Measurements from ENCODE around the gene MOB3B. TPM values are rescaled to one million over a fixed set of nuclear protein-coding genes. Genes with fewer than 3 reads are reported as not detected.
"Not testable (repeated sequence)": the region's sequence is repeated elsewhere in the genome, so short reads cannot be mapped to it uniquely, and the experiment has no call there.

Gene MOB3B
- total RNA-seq, 1 donor from 2014 or later = 1.1 TPM

DNA sequence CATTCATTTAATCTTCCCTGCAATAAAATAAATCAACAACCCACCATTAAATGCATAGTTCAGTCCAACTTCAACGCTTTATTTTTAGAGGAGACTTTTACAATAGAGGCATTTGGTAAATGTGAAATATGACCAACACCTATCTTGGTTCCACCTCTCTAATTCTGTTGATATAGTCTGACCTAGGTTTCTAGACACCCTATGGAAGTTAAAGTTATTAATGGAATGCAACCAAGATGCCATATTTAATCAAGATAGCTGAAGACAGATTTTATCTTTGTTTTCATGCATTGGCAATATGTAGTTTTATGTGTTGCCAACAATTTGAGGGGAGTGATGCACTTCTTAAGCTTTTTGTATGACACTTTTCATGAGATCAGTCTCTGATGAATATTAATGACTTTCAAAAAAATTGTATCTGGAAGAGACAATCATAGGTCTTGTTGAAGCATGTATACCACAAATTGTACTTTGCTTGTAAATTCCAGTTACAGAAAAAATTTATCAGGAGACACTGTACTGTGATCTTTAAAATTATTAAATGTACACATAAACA is 107.3 kb downstream of the MOB3B start:
- no peak for DNase-seq (ENCODE audit: low read depth)
- Histone ChIP-seq H3K27me3 (ENCODE audit: control insufficient read depth, insufficient read depth, low read length) (no peaks in the 10 kb centered on the region), H3K36me3 (ENCODE audit: control insufficient read depth, insufficient read depth, low read length) (no peaks in the 10 kb centered on the region), H3K4me3 (ENCODE audit: low read depth, low read length) (no peak overlapping the region)
- TF ChIP-seq CTCF (IDR thresholded peaks at IDR 0.05; ENCODE audit: insufficient read depth, low read length, severe bottlenecking) = no peak
- FAIRE-seq = no peak

DNA sequence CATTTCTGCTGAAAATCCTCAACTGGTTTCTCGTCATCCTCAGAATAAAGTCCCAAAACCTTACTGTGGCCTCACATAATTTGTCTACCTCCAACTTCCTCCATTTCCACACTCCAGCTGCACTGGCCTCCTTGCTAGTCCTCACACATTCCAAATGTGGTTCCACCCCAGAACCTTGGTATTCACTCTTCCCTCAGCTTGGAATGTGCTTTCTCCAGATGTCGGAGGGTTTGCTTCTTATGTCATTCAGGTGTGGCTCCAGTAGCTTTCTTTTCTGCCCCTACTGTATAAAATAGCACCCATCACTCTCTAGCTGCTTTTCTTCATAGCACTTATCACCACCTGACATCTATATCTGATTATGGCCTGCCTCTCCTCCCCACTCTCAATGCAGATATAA is 108.0 kb downstream of the MOB3B start:
- no peak for FAIRE-seq
- Histone ChIP-seq H3K36me3 (ENCODE audit: control insufficient read depth, insufficient read depth, low read length) (no peaks in the 10 kb centered on the region), H3K4me3 (ENCODE audit: low read depth, low read length) (no peak overlapping the region), H3K27me3 (ENCODE audit: control insufficient read depth, insufficient read depth, low read length) (no peaks in the 10 kb centered on the region)
- peak; percentile 57 for DNase-seq (ENCODE audit: low read depth)
- TF ChIP-seq CTCF (IDR thresholded peaks at IDR 0.05; ENCODE audit: insufficient read depth, low read length, severe bottlenecking) = no peak

GRCh38 chr9:27419558-27419957 is 110.1 kb downstream of the MOB3B start:
- H3K36me3 ChIP-seq (ENCODE audit: control insufficient read depth, insufficient read depth, low read length); FAIRE-seq; H3K27me3 ChIP-seq (ENCODE audit: control insufficient read depth, insufficient read depth, low read length); DNase-seq (ENCODE audit: low read depth); H3K4me3 ChIP-seq (ENCODE audit: low read depth, low read length): not testable (repeated sequence)

GRCh38 chr9:27414220-27414761 is 115.3 kb downstream of the MOB3B start:
- Histone ChIP-seq H3K4me3 (ENCODE audit: low read depth, low read length) (no peak overlapping the region), H3K36me3 (ENCODE audit: control insufficient read depth, insufficient read depth, low read length) (no peaks in the 10 kb centered on the region), H3K27me3 (ENCODE audit: control insufficient read depth, insufficient read depth, low read length) (no peaks in the 10 kb centered on the region)
- no peak for TF ChIP-seq CTCF (IDR thresholded peaks at IDR 0.05; ENCODE audit: insufficient read depth, low read length, severe bottlenecking)
- FAIRE-seq (no peak), DNase-seq (ENCODE audit: low read depth) (no peak)

DNA sequence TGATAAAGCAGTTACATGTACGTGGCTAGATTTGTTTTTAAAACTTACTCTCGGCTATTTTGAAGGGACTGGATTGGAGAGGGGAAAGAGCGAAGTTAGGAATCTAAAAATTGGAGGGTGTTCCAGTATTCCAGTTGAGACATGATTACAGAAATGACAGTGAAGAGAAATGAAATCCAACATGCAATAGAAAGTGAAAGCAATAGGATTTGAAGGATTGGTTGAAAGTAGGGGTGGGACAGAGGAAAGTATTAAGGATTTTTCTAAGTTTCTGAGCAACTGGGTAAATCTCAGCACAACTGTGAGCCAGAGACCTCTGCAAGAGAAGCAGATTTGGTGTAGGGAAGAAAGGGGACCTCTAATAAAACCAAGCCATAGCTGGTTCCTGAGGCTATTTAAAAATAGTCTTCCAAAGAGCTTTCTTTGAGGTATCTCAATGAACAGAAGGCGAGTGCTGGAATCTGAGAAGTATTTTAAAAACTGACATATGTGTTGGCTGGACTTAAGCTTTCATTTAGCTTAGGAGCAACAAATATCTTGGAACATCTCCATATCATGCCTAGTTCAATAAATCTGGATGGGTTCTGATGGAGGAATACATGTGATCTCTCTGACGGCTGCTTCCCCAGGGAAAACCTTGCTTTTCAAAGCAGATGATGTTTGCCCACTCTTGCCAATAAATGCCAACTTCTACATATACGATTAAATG is 115.9 kb downstream of the MOB3B start:
- no peak for FAIRE-seq
- Histone ChIP-seq H3K4me3 (ENCODE audit: low read depth, low read length) (no peak overlapping the region), H3K27me3 (ENCODE audit: control insufficient read depth, insufficient read depth, low read length) (no peaks in the 10 kb centered on the region), H3K36me3 (ENCODE audit: control insufficient read depth, insufficient read depth, low read length) (no peaks in the 10 kb centered on the region)
- DNase-seq (ENCODE audit: low read depth) = no peak
- no peak for TF ChIP-seq CTCF (IDR thresholded peaks at IDR 0.05; ENCODE audit: insufficient read depth, low read length, severe bottlenecking)

GRCh38 chr9:27412963-27413362 is 116.7 kb downstream of the MOB3B start:
- Histone ChIP-seq H3K36me3 (ENCODE audit: control insufficient read depth, insufficient read depth, low read length) (no peaks in the 10 kb centered on the region), H3K27me3 (ENCODE audit: control insufficient read depth, insufficient read depth, low read length) (no peaks in the 10 kb centered on the region), H3K4me3 (ENCODE audit: low read depth, low read length) (no peak overlapping the region)
- DNase-seq (ENCODE audit: low read depth) = no peak
- TF ChIP-seq CTCF (IDR thresholded peaks at IDR 0.05; ENCODE audit: insufficient read depth, low read length, severe bottlenecking) = no peak
- no peak for FAIRE-seq

Measured in bronchial epithelial cell (primary cell).